ENCODE results near the gene ABHD12B. TPM values are rescaled to one million over a fixed set of nuclear protein-coding genes. Genes with fewer than 3 reads are reported as not detected.

ABHD12B gene
- total and polyA plus RNA-seq, 9 of the 15 experiments (the other 6 are each of a cell fraction or from before 2014, with no cell fraction given) = not detected

- TF ChIP-seq NR1H2 (CRISPR knock-in tag; IDR thresholded peaks at IDR 0.05) (0 out of 2 replicates have a peak, but pooled peaks have one; percentile 55), CLOCK (CRISPR knock-in tag; IDR thresholded peaks at IDR 0.05; ENCODE audit: borderline replicate concordance) (no peak), PML (IDR thresholded peaks at IDR 0.05; ENCODE audit: low read length) (no peak), ZSCAN32 (CRISPR knock-in tag; IDR thresholded peaks at IDR 0.05) (no peak), BACH1 (tag; IDR thresholded peaks at IDR 0.05) (no peak), KLF10 (CRISPR knock-in tag; IDR thresholded peaks at IDR 0.05) (no peak), NR2C2 (CRISPR knock-in tag; IDR thresholded peaks at IDR 0.05) (no peak), NR2C2 (tag; IDR thresholded peaks at IDR 0.05) (no peak), ATF2 (CRISPR knock-in tag; IDR thresholded peaks at IDR 0.05) (no peak), CREB1 (IDR thresholded peaks at IDR 0.05) (no peak), CREB1 (CRISPR knock-in tag; IDR thresholded peaks at IDR 0.05) (peak; percentile 43; the same call in 1 of the 2 replicates), CBX8 (IDR thresholded peaks at IDR 0.05; ENCODE audit: borderline replicate concordance, extremely low read depth, low read depth, low read length, poor library complexity, severe bottlenecking) (no peak), PRMT5 (CRISPR knock-in tag; IDR thresholded peaks at IDR 0.05) (no peak), ZNF121 (CRISPR knock-in tag; conservative IDR thresholded peaks at IDR 0.05) (no peak), ARID1B (IDR thresholded peaks at IDR 0.05) (no peak), ZNF324 (CRISPR knock-in tag; IDR thresholded peaks at IDR 0.05) (no peak), CTBP1 (IDR thresholded peaks at IDR 0.05; ENCODE audit: borderline replicate concordance) (peak; percentile 79), ZNF23 (CRISPR knock-in tag; IDR thresholded peaks at IDR 0.05) (no peak), ZNF280A (IDR thresholded peaks at IDR 0.05; ENCODE audit: low read depth, partially characterized antibody) (no peak), PURB (CRISPR knock-in tag; IDR thresholded peaks at IDR 0.05; ENCODE audit: low read depth) (no peak), ATF4 (CRISPR knock-in tag; IDR thresholded peaks at IDR 0.05) (no peak), RB1 (IDR thresholded peaks at IDR 0.05; ENCODE audit: low read depth) (peak; percentile 63; the same call in 1 of the 2 replicates), HDGF (IDR thresholded peaks at IDR 0.05) (no peak), ZC3H8 (IDR thresholded peaks at IDR 0.05) (no peak), GTF2E2 (tag; IDR thresholded peaks at IDR 0.05) (no peak)
These were observed 72.2 kb downstream of the ABHD12B start, which contains the start of gene PYGL (continued) for GRCh38 chr14:50943943-50944646.
